RWPE2 (cell line): ENCODE measurements around the gene GPR162.

Source experiments
- ATAC-seq: fragments of 200-7000 bp; cut with Tn5 transposase; 3 replicates; pipeline ENCODE4 v1.9.1; 2021; ENCODE audit warnings: low read depth
- DNase-seq: peaks from one replicate; pipeline ENCODE4 v3.0.0-alpha.2; 2020; ENCODE audit warnings: low spot score
- H3K27ac ChIP-seq: fragments of 450-650 bp; 2 replicates; pipeline ENCODE4 v1.5.1; 2017; ENCODE audit warnings: mild to moderate bottlenecking; ENCODE audit not compliant: poor library complexity, severe bottlenecking
- H3K27me3 ChIP-seq: fragments of 250-450 bp; sonication (Bioruptor Pico); 2 replicates; pipeline ENCODE4 v1.5.1; 2021; ENCODE audit warnings: mild to moderate bottlenecking, moderate library complexity; ENCODE audit not compliant: insufficient read depth, poor library complexity, severe bottlenecking
- H3K36me3 ChIP-seq: fragments of 250-450 bp; sonication (Bioruptor Pico); 2 replicates; pipeline ENCODE4 v1.5.1; 2020; ENCODE audit warnings: low read depth, mild to moderate bottlenecking, moderate library complexity
- H3K4me1 ChIP-seq: fragments of 250-450 bp; sonication (Bioruptor Pico); 2 replicates; pipeline ENCODE4 v1.5.1; 2021; ENCODE audit warnings: mild to moderate bottlenecking, moderate library complexity; ENCODE audit not compliant: insufficient read depth, poor library complexity, severe bottlenecking
- H3K4me3 ChIP-seq: fragments of 250-450 bp; sonication (Bioruptor Pico); 2 replicates; pipeline ENCODE4 v1.5.1; 2021; ENCODE audit warnings: mild to moderate bottlenecking, moderate library complexity; ENCODE audit not compliant: severe bottlenecking
- H3K9me3 ChIP-seq: fragments of 250-450 bp; sonication (Bioruptor Pico); 2 replicates; pipeline ENCODE4 v1.5.1; 2021; ENCODE audit warnings: mild to moderate bottlenecking, moderate library complexity; ENCODE audit not compliant: severe bottlenecking
- TF ChIP-seq, protein P1 (sequence below): fragments of 450-650 bp; IDR thresholded peaks from one replicate; pipeline ENCODE4 v1.5.1; 2017; ENCODE audit warnings: mild to moderate bottlenecking, moderate library complexity; ENCODE audit not compliant: poor library complexity, severe bottlenecking

GPR162 gene, protein sequence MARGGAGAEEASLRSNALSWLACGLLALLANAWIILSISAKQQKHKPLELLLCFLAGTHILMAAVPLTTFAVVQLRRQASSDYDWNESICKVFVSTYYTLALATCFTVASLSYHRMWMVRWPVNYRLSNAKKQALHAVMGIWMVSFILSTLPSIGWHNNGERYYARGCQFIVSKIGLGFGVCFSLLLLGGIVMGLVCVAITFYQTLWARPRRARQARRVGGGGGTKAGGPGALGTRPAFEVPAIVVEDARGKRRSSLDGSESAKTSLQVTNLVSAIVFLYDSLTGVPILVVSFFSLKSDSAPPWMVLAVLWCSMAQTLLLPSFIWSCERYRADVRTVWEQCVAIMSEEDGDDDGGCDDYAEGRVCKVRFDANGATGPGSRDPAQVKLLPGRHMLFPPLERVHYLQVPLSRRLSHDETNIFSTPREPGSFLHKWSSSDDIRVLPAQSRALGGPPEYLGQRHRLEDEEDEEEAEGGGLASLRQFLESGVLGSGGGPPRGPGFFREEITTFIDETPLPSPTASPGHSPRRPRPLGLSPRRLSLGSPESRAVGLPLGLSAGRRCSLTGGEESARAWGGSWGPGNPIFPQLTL

DNA sequence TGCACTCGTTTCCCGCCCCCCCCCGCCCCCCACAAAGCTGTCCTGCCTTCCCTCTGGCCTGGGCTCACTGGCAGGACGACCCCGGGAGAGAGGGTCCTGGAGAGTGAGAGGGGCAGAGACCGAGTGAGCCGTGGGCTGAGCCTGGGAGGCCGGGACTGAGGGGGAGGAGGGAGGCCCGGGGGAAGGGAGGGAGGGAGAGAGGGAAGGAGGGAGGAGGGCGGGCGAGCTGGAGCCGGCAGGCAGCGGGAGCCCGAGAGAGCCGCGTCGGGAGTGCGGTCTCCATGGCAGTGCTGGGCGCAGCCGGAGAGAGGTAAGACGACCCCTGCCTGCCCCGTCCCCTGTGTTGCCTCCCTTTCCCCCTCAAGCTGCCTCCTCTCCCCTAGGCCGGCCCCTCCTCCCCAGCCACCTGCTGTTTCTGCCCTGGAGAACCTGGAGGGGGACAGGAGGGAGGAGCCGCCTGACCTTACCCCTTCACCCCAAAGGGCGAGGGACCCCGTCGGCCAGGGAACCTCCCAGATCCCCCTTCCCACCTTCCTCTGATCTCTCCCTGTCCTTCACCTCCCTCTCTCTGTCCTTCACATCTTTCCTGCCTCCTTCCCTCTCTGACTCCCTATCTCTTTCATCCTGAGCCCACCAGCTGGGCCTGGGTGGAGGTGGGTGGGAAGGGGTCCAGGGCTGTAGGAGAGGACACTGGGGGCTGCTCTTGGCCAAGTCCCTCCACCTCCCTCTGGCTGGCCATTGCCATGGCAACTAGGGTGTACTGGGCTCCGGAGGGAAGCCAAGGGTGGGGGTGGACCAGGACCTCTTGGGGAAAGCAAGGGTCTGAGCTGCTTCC, at the start of gene GPR162:
GPR162 (plus strand) TSS at position 231 of the 835 bp plus-strand sequence. CDS start 2,078 bp downstream, outside the sequence.
- ATAC-seq (peak; percentile 10; the same call in 2 of the 3 replicates), DNase-seq (no peak)
- TF ChIP-seq, protein P1, sequence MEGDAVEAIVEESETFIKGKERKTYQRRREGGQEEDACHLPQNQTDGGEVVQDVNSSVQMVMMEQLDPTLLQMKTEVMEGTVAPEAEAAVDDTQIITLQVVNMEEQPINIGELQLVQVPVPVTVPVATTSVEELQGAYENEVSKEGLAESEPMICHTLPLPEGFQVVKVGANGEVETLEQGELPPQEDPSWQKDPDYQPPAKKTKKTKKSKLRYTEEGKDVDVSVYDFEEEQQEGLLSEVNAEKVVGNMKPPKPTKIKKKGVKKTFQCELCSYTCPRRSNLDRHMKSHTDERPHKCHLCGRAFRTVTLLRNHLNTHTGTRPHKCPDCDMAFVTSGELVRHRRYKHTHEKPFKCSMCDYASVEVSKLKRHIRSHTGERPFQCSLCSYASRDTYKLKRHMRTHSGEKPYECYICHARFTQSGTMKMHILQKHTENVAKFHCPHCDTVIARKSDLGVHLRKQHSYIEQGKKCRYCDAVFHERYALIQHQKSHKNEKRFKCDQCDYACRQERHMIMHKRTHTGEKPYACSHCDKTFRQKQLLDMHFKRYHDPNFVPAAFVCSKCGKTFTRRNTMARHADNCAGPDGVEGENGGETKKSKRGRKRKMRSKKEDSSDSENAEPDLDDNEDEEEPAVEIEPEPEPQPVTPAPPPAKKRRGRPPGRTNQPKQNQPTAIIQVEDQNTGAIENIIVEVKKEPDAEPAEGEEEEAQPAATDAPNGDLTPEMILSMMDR: no peak
- H3K9me3 ChIP-seq: no peaks in the 10 kb centered on the region
- peaks cover 20% of the 10 kb centered on the region for H3K27me3 ChIP-seq
- no peaks in the 10 kb centered on the region for H3K36me3 ChIP-seq
- H3K4me3 ChIP-seq: no peak within 1 kb of the TSS
- no peak within 1 kb of the TSS for H3K27ac ChIP-seq
- H3K4me1 ChIP-seq: no peaks in the 10 kb centered on the region

DNA sequence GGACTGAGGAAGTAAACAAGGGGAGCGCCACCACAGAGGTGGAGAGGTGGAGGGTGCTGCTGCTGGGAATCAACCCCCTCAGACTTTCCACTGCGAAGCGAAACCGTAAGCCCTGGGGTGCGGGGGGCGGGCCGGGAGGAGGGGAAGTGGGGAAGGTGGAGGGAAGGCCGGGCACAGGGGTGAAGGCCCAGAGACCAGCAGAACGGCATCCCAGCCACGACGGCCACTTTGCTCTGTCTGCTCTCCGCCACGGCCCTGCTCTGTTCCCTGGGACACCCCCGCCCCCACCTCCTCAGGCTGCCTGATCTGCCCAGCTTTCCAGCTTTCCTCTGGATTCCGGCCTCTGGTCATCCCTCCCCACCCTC, 49.3 kb upstream of the GPR162 start, which contains the start of gene LAG3:
LAG3 (plus strand) TSS at position 190 of the 365 bp plus-strand sequence. CDS start 333 bp downstream, outside the sequence.
- no peak for ATAC-seq
- H3K4me1 ChIP-seq: peaks cover 5% of the 10 kb centered on the region
- H3K4me3 ChIP-seq: no peak within 1 kb of the TSS
- DNase-seq: no peak
- no peaks in the 10 kb centered on the region for H3K27me3 ChIP-seq
- H3K27ac ChIP-seq: no peak within 1 kb of the TSS
- peaks cover 9% of the 10 kb centered on the region; the same call in 1 of the 2 replicates for H3K36me3 ChIP-seq
- TF ChIP-seq, protein P1: no peak
- no peaks in the 10 kb centered on the region for H3K9me3 ChIP-seq

DNA sequence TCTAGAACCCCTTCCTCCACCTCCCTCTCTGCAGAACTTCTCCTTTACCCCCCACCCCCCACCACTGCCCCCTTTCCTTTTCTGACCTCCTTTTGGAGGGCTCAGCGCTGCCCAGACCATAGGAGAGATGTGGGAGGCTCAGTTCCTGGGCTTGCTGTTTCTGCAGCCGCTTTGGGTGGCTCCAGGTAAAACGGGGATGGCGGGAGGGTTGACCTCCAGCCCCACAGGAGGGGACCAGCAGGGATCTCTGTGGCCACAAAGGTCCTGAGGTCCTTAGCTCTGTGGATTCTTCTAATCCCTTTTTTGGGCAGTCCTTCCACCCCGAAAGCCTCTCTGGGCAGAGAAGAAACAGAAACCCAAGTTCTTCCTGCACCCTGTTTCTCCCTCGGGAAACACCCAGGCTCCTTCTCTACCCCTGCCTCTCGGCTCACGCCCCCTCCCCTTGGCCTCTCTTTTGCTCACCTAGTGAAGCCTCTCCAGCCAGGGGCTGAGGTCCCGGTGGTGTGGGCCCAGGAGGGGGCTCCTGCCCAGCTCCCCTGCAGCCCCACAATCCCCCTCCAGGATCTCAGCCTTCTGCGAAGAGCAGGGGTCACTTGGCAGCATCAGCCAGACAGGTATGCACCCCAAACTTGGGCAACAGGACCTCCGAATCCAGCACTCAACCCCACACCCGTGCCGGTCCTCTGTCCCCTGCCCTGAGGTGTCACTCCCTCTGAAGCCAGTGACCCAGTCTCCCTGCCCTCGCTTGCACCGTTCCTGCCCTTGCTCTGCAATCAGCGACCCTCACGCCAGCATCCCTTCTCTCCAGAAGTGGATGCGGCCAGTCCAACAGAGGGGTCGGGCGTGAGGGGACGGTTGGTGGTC, 48.7 kb upstream of the GPR162 start:
- H3K27ac ChIP-seq: no peak overlapping the region
- no peaks in the 10 kb centered on the region for H3K9me3 ChIP-seq
- peaks cover 5% of the 10 kb centered on the region for H3K4me1 ChIP-seq
- H3K4me3 ChIP-seq: no peak overlapping the region
- peaks cover 9% of the 10 kb centered on the region; the same call in 1 of the 2 replicates for H3K36me3 ChIP-seq
- ATAC-seq (no peak), DNase-seq (no peak)
- H3K27me3 ChIP-seq: no peaks in the 10 kb centered on the region
- TF ChIP-seq, protein P1: no peak

DNA sequence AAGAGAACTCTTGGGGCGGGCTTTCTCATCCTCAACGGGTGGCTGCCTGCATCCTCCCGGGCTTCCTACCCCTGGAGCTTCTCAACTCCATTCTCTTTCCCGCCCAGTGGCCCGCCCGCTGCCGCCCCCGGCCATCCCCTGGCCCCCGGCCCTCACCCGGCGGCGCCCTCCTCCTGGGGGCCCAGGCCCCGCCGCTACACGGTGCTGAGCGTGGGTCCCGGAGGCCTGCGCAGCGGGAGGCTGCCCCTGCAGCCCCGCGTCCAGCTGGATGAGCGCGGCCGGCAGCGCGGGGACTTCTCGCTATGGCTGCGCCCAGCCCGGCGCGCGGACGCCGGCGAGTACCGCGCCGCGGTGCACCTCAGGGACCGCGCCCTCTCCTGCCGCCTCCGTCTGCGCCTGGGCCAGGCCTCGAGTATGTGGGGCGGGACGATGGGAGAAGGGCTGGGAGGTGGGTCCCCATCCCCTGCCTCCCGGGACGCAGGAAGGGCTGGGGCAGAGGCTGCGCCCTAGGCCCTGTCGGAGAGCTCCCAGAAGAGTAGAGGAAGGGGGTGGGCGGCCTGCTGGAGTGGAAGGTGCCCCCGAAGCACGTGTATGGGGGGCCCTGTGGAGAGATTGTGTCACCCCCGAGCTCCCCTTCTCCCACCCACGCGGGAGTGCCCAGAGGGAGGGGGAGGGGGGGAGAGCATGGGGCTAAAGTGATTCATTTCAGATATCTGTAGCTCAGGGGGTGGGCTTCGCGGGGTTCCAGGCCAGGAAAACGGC, 47.9 kb upstream of the GPR162 start:
- H3K4me1 ChIP-seq: peaks cover 4% of the 10 kb centered on the region
- no peak for DNase-seq
- ATAC-seq: no peak
- TF ChIP-seq, protein P1: no peak
- H3K4me3 ChIP-seq: no peak overlapping the region
- peaks cover 9% of the 10 kb centered on the region; the same call in 1 of the 2 replicates for H3K36me3 ChIP-seq
- H3K27me3 ChIP-seq: no peaks in the 10 kb centered on the region
- H3K27ac ChIP-seq: no peak overlapping the region
- H3K9me3 ChIP-seq: no peaks in the 10 kb centered on the region
